ENCODE data around the gene EXOC4.
A peak's percentile ranks its signal among the peaks of the same experiment; 100 is the strongest.

Gene EXOC4

DNA sequence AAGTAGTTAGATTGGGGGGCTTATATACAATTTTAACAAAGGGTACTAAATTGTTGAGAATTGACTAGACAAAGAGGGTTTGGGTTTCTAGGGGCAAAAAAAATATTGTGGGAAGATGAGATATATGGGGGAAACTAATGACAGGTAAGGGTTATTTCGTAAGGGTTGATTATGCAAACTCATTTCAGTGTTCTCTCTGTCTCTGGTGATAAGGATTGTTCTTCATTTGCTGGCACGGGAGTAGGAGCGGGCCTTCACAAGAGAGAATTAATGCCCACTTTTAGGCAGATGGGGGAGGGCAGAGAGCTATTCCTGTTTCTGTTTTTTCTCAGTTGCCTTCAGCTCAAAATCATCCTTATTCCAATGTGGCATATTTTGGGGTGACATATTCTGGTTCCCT is 258.4 kb downstream of the EXOC4 start:
- peaks cover 6% of the 10 kb centered on the region for H3K36me3 Mint-ChIP-seq (ENCODE audit: insufficient read depth)
- peaks cover 3% of the 10 kb centered on the region in 2 donors for H3K4me1 Mint-ChIP-seq (ENCODE audit: low read depth in 2 of 2)
- H3K27me3 Mint-ChIP-seq: no peaks in the 10 kb centered on the region
- ATAC-seq (replicated peaks): no peak
- H3K4me3 Mint-ChIP-seq: no peak overlapping the region
- DNase-seq: no peak
- no peak overlapping the region for H3K27ac Mint-ChIP-seq
- H3K9me3 Mint-ChIP-seq: peaks cover 0 to 1% of the 10 kb centered on the region in 2 donors

DNA sequence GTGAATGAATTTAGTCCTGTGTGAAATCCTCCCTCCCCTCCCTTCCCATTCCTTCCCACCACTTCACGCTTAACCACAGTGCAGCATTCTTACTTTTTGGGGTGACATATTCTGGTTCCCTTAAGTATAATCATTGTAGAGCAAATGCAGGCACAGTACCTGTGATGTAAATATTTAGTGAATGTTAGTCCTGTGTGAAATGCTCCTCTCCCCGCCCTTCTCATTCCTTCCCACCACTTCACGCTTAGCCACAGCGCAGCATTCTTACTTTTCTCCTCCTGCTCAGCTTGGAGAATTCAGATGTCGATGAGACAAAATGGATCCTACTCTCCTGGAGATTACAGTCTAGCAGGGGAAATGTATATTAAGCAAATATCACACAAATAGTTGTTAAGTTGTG is 258.8 kb downstream of the EXOC4 start:
- peaks cover 3 to 5% of the 10 kb centered on the region in 2 donors for H3K4me1 Mint-ChIP-seq (ENCODE audit: low read depth in 2 of 2)
- no peaks in the 10 kb centered on the region for H3K27me3 Mint-ChIP-seq
- DNase-seq: no peak
- no peak for ATAC-seq (replicated peaks)
- H3K36me3 Mint-ChIP-seq (ENCODE audit: insufficient read depth): peaks cover 6% of the 10 kb centered on the region
- H3K4me3 Mint-ChIP-seq: no peak overlapping the region
- H3K27ac Mint-ChIP-seq: no peak overlapping the region
- peaks cover 0 to 1% of the 10 kb centered on the region in 2 donors for H3K9me3 Mint-ChIP-seq

DNA sequence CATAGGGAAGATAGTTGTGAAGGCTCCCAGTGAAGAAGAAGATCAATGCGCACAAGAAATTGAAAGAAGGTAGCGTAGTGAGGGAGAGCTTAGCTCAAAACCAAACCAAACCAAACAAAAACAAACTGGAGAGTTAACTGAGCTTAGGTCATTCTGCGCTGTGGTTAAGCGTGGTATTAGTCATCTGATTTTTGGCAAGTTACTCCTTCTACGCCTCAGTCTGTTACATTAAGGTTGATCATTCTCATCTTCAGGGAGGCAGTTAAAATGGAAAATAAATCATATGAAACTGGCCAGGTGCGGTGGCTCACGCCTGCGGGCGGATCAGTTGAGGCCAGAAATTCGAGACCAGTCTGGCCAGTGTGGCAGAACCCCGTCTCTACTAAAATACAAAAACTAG is 259.7 kb downstream of the EXOC4 start:
- Mint-ChIP-seq H3K36me3 (ENCODE audit: insufficient read depth) (peaks cover 6% of the 10 kb centered on the region), H3K27ac (no peak overlapping the region), H3K27me3 (no peaks in the 10 kb centered on the region), H3K4me1 (ENCODE audit: low read depth in 2 of 2) (peaks cover 3 to 5% of the 10 kb centered on the region in 2 donors), H3K9me3 (peaks cover 0 to 1% of the 10 kb centered on the region in 2 donors), H3K4me3 (no peak overlapping the region)
- DNase-seq (no peak), ATAC-seq (replicated peaks) (no peak)

DNA sequence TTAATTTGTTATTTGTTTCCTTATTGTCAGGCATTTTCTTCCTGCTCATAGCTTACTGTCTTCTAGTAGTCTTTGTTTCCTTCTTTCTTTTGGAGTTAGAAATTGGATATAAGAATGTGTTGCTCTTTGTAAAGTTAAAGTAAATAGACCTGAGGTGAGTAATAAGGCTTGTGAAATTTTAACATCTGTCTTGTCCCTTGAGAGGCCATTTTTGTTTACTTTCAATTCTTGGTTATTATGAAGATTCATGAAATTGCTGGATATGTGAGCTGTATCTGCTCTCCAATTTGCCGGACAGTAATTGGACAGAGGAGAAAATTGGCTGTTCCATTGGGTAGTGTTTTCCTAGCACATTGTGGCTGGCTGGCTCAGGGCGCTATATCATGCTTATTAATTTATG is 260.7 kb downstream of the EXOC4 start:
- Mint-ChIP-seq H3K9me3 (peaks cover 0 to 1% of the 10 kb centered on the region in 2 donors), H3K27ac (no peak overlapping the region), H3K27me3 (no peaks in the 10 kb centered on the region), H3K4me1 (ENCODE audit: low read depth in 2 of 2) (peaks cover 3 to 5% of the 10 kb centered on the region in 2 donors), H3K4me3 (no peak overlapping the region), H3K36me3 (ENCODE audit: insufficient read depth) (peaks cover 6% of the 10 kb centered on the region)
- no peak for ATAC-seq (replicated peaks)
- DNase-seq: no peak

DNA sequence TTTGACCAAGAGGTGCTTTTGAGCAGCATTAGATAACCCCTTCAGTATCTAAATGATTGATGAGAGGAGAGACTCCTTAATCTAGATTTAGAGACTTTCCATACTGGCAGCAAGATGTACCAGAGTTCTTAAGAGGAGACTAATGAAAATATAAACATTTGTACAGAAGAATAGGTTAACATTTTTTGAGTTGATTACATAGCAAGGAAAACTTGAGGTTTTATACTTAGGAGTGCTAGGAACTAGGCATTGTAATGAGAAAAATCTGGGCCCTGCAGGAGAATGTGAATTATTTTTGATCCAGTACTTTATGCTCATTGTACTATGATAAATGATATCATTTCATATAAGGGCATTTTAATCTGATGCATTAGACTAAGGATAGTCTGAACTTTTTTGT is 261.7 kb downstream of the EXOC4 start:
- no peak overlapping the region for H3K4me3 Mint-ChIP-seq
- H3K4me1 Mint-ChIP-seq (ENCODE audit: low read depth in 2 of 2): peaks cover 3 to 5% of the 10 kb centered on the region in 2 donors
- no peak overlapping the region for H3K27ac Mint-ChIP-seq
- H3K36me3 Mint-ChIP-seq (ENCODE audit: insufficient read depth): peaks cover 3% of the 10 kb centered on the region
- peaks cover 0 to 1% of the 10 kb centered on the region in 2 donors for H3K9me3 Mint-ChIP-seq
- DNase-seq (no peak), ATAC-seq (replicated peaks) (no peak)
- H3K27me3 Mint-ChIP-seq: no peaks in the 10 kb centered on the region

DNA sequence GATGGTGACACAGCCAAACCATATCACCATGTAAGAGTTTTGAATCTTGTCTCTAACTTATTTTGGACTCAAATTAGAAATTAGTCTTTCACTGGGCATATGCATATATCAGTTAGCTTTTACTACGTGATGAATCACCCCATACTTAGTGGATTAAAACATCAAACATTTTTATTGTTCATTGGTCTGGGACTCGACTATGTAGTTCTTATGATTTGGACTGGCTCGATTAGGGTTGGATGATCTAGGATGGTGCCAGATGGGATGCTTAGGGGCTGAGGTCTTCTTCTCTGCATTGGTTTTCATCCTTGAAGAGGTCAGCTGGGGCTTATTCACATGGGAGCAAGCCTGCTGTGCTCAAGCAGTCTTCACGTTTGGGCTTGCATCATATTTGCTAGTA is 264.9 kb downstream of the EXOC4 start:
- H3K27me3 Mint-ChIP-seq: no peaks in the 10 kb centered on the region
- H3K4me3 Mint-ChIP-seq: no peak overlapping the region
- H3K27ac Mint-ChIP-seq: no peak overlapping the region
- DNase-seq (no peak), ATAC-seq (replicated peaks) (no peak)
- no peaks in the 10 kb centered on the region for H3K9me3 Mint-ChIP-seq
- H3K4me1 Mint-ChIP-seq (ENCODE audit: low read depth in 2 of 2): peaks cover 0 to 5% of the 10 kb centered on the region in 2 donors
- peaks cover 3% of the 10 kb centered on the region for H3K36me3 Mint-ChIP-seq (ENCODE audit: insufficient read depth)

DNA sequence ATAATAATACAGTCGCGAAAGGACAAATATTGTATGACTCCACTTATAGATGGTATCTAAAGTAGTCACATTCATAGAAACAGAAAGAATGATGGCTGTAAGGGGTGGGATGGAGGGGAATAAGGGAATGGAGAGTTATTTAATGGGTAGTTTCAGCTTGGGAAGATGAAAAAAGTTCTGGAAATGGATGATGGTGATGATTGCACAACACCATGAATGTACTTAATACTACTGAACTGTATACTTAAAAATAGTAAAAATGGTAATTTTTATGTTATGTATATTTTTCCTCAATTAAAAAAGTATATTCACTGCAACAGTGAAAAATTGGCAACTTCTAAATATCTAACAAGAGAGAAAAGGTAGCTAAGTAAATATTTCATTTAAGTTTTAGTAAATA is 265.8 kb downstream of the EXOC4 start:
- Mint-ChIP-seq H3K9me3 (no peaks in the 10 kb centered on the region), H3K27ac (no peak overlapping the region), H3K4me3 (no peak overlapping the region), H3K4me1 (ENCODE audit: low read depth in 2 of 2) (peaks cover 0 to 3% of the 10 kb centered on the region in 2 donors), H3K27me3 (no peaks in the 10 kb centered on the region), H3K36me3 (ENCODE audit: insufficient read depth) (peaks cover 3% of the 10 kb centered on the region)
- ATAC-seq (replicated peaks): no peak
- DNase-seq: no peak

DNA sequence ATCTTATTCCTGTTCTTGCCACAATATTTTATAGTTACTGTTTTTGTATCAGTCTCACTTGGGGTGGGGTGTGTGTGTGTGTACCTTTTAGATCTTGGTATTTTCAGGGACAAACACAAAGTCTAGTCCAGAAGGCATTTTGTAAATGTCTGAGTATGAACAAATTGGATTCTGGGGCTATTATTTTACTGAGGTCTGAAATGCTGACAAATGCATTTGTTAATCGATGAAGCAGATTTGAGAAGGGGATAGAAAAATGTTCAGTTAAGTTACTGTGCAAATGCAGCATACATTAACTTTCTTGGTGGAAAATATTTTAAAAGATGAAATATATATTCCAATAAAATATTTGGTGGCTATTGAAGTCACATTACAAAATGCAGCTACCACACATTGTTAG is 267.4 kb downstream of the EXOC4 start:
- Mint-ChIP-seq H3K27me3 (no peaks in the 10 kb centered on the region), H3K36me3 (ENCODE audit: insufficient read depth) (no peaks in the 10 kb centered on the region), H3K4me3 (no peak overlapping the region), H3K9me3 (no peaks in the 10 kb centered on the region), H3K27ac (no peak overlapping the region), H3K4me1 (ENCODE audit: low read depth in 2 of 2) (peaks cover 0 to 10% of the 10 kb centered on the region in 2 donors)
- DNase-seq (no peak), ATAC-seq (replicated peaks) (no peak)

DNA sequence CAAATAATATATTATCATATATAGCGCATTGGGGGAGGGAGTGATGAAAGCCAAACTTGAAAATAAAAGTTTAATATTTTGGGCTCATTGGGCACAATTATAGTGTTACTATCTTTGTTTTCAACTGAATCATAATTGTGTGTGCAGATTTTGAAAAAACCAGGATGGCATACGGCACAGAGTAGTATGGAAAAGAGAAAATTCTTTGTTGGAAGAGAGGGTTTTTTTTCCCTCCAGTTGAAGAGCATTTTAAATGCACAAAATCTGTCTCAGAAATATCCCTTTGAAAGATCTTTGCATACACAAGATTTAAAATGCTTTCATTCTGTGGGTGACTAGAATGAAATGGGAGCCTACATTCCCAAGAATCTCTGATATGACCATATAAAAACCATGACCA is 269.6 kb downstream of the EXOC4 start:
- DNase-seq: no peak
- no peaks in the 10 kb centered on the region for H3K27me3 Mint-ChIP-seq

DNA sequence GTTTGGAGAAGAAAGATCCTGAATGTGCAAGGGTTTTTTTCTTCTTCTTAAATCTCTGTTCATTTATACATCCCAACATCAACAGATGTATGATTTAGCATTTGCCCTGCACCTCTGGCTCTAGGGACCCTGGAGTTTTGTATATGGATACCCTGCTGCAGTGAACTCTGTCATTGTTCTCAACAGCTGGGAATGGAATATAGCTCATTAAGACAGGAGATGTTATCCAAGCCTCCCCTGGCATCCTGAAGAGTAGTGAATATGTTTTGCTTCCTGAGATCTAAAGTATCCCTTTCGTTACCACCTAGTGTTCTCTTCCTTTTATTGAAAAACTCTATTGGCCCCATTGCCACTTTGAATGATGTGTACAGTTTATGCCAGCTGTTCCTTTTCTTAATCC is 275.9 kb downstream of the EXOC4 start:
- ATAC-seq (replicated peaks) (no peak), DNase-seq (no peak)
- no peaks in the 10 kb centered on the region for H3K9me3 Mint-ChIP-seq
- H3K36me3 Mint-ChIP-seq (ENCODE audit: insufficient read depth): peaks cover 4% of the 10 kb centered on the region
- no peaks in the 10 kb centered on the region for H3K27me3 Mint-ChIP-seq
- H3K4me3 Mint-ChIP-seq: no peak overlapping the region
- H3K27ac Mint-ChIP-seq: no peak overlapping the region
- peaks cover 0 to 7% of the 10 kb centered on the region in 2 donors for H3K4me1 Mint-ChIP-seq (ENCODE audit: low read depth in 2 of 2)

More for the DNA sequence above, 269.6 kb downstream of the EXOC4 start:
- H3K27ac Mint-ChIP-seq: no peak overlapping the region
- H3K4me3 Mint-ChIP-seq: no peak overlapping the region
- ATAC-seq (replicated peaks): no peak
- no peaks in the 10 kb centered on the region for H3K9me3 Mint-ChIP-seq
- peaks cover 0 to 7% of the 10 kb centered on the region in 2 donors for H3K4me1 Mint-ChIP-seq (ENCODE audit: low read depth in 2 of 2)
- no peaks in the 10 kb centered on the region for H3K36me3 Mint-ChIP-seq (ENCODE audit: insufficient read depth)

DNA sequence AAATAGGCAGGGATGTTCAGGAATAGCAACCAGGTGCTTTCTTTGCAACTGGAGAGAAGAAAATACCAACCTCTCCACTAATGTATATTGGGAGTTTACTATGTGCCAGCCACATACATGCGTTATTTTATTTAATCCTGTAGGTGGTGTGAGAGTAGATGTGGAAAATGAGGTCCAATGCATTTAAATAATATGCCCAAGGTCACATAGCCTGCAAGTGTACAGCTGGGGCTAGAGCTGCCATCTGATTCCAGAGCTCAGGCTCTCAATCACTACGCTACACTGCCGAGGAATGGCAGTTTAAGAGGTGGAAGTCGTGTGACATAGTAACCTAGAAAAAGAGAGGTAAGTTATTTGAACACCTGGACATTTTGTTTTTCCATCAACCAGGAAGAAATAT is 277.0 kb downstream of the EXOC4 start:
- H3K9me3 Mint-ChIP-seq: no peaks in the 10 kb centered on the region
- H3K4me1 Mint-ChIP-seq (ENCODE audit: low read depth in 2 of 2): peaks cover 0 to 3% of the 10 kb centered on the region in 2 donors
- no peak overlapping the region for H3K4me3 Mint-ChIP-seq
- H3K36me3 Mint-ChIP-seq (ENCODE audit: insufficient read depth): peaks cover 4% of the 10 kb centered on the region
- ATAC-seq (replicated peaks) (no peak), DNase-seq (no peak)
- peak overlapping the region in 1 of 2 donors; percentile 20 for H3K27ac Mint-ChIP-seq
- no peaks in the 10 kb centered on the region for H3K27me3 Mint-ChIP-seq

DNA sequence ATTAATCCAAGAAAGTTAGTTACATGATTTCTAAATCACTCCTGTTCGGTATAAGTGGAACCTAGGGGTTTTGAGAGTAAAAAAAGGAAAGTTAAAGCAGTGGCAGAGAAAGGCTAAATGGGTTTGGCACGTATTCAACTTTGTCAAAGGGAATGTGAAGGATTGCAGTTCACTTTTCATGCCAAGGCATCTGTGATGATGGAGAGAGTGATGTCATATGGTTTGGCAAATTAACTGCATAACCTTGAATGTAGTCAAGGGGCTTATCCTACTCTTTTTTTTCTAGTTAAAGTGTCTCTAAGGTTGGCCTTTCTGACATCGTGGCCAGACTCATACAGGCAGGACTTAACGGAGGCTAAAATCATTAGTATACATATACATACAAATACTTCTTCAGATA is 277.8 kb downstream of the EXOC4 start:
- H3K27me3 Mint-ChIP-seq: no peaks in the 10 kb centered on the region

DNA sequence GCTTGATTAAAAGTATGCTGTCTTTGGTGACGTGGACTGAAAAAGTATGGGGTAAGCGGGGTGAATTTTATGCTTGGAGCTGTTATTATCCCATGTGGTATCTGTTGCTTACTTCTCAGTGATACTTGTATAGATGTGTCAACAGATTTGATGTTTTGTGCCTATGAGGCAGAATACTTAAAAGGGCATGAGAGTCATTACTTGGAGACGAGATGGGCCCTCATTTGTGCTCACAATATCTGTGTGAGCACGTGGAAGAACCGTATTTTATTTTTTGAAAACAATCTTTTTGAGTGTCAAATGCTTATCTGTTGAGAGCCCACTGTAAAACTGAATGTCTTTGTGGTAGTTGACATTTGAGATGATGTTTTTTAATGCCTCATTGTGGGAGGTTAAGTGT is 281.9 kb downstream of the EXOC4 start:
- Mint-ChIP-seq H3K4me1 (ENCODE audit: low read depth in 2 of 2) (peaks cover 2 to 3% of the 10 kb centered on the region in 2 donors), H3K4me3 (no peak overlapping the region), H3K36me3 (ENCODE audit: insufficient read depth) (no peaks in the 10 kb centered on the region), H3K27me3 (no peaks in the 10 kb centered on the region), H3K9me3 (no peaks in the 10 kb centered on the region), H3K27ac (no peak overlapping the region)
- no peak for DNase-seq
- no peak for ATAC-seq (replicated peaks)

More for the DNA sequence above, 277.8 kb downstream of the EXOC4 start:
- ATAC-seq (replicated peaks) (no peak), DNase-seq (no peak)
- no peak overlapping the region for H3K4me3 Mint-ChIP-seq
- no peaks in the 10 kb centered on the region for H3K4me1 Mint-ChIP-seq (ENCODE audit: low read depth in 2 of 2)
- H3K27ac Mint-ChIP-seq: no peak overlapping the region
- H3K36me3 Mint-ChIP-seq (ENCODE audit: insufficient read depth): peaks cover 4% of the 10 kb centered on the region
- H3K9me3 Mint-ChIP-seq: no peaks in the 10 kb centered on the region

DNA sequence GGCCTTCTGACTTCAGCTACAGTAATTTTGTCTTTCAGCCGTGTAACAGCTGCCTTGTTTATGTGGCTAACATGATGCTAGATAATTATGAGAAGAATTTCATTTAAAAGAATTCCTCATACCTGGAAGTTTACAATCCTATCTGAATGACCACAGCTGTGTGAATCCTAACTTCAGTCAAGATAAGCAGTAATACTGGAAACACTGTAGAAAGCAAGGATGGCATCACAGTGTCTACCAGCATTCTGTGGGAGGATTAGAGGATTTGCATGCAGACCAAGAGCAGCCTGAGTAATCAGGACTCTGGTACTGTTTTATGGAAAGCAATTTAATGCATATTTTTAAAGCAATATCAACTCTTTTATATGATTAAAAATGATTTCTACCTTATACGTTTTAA is 282.4 kb downstream of the EXOC4 start:
- H3K27ac Mint-ChIP-seq: peak overlapping the region in 1 of 2 donors; percentile 22
- H3K27me3 Mint-ChIP-seq: no peaks in the 10 kb centered on the region
- H3K9me3 Mint-ChIP-seq: no peaks in the 10 kb centered on the region
- ATAC-seq (replicated peaks) (no peak), DNase-seq (no peak)
- H3K36me3 Mint-ChIP-seq (ENCODE audit: insufficient read depth): no peaks in the 10 kb centered on the region
- H3K4me3 Mint-ChIP-seq: no peak overlapping the region
- H3K4me1 Mint-ChIP-seq (ENCODE audit: low read depth in 2 of 2): peaks cover 2 to 3% of the 10 kb centered on the region in 2 donors

DNA sequence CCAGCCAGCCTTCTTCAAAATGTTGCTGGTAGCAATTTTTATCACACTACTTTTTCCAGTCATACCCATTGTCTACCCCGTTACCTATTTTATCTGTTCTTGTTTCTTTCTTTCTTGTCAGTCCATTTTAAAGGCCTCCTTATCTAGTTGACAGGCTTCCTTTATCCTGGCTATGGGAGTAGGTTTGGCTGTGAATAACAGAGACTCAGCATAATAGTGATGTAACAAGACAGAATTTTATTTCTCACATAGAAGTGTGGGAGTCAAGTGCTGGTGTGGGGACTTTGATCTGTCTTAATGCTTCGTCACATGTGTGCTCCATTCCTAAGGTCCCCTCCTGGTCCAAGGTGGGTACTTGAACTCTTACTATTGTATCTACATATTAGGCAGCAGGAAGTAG is 283.6 kb downstream of the EXOC4 start:
- no peak for ATAC-seq (replicated peaks)
- Mint-ChIP-seq H3K27me3 (no peaks in the 10 kb centered on the region), H3K9me3 (no peaks in the 10 kb centered on the region), H3K4me1 (ENCODE audit: low read depth in 2 of 2) (peaks cover 2 to 3% of the 10 kb centered on the region in 2 donors), H3K4me3 (no peak overlapping the region), H3K27ac (peak overlapping the region in 1 of 2 donors; percentile 22), H3K36me3 (ENCODE audit: insufficient read depth) (no peaks in the 10 kb centered on the region)
- DNase-seq: no peak
